CD14-positive monocyte (primary cell): ENCODE results near the gene P4HB. TPM values are rescaled to one million over a fixed set of nuclear protein-coding genes. Genes with fewer than 3 reads are reported as not detected.

Experiments used
- DNase-seq, 3 donors: peaks; one replicate each; pipeline ENCODE4 v3.0.0-alpha.2; 2011 to 2022
- H2AFZ ChIP-seq: 2 replicates; pipeline ENCODE4 v1.6.0; 2012; ENCODE audit warnings: mild to moderate bottlenecking, low read depth, low read length, inconsistent platforms; ENCODE audit not compliant: insufficient read depth, poor library complexity, severe bottlenecking
- H3K27ac ChIP-seq, 2 donors: 1 replicate in 1 of 2; 2 replicates in 1 of 2; pipeline ENCODE4 v1.5.1; 2012 to 2013; ENCODE audit warnings: low read length in 2 of 2, control low read depth in 1 of 2, inconsistent platforms in 1 of 2, low read depth in 1 of 2, mild to moderate bottlenecking in 1 of 2
- H3K27me3 ChIP-seq, 2 donors: one replicate each; pipeline versions ENCODE4 v1.6.0 to v1.6.1; 2011 to 2013; ENCODE audit warnings: low read length in 2 of 2; ENCODE audit not compliant: control insufficient read depth in 2 of 2, insufficient read depth in 2 of 2
- H3K36me3 ChIP-seq, 2 donors: replicated peaks in 1 of 2; 1 replicate in 1 of 2; 2 replicates in 1 of 2; pipeline versions ENCODE4 v1.5.1 to v1.6.1; 2012 to 2013; ENCODE audit warnings: low read length in 2 of 2, control low read depth in 1 of 2, inconsistent platforms in 1 of 2, mild to moderate bottlenecking in 1 of 2; ENCODE audit not compliant: insufficient read depth in 2 of 2, control insufficient read depth in 1 of 2
- H3K4me1 ChIP-seq, 2 donors: 1 replicate in 1 of 2; 2 replicates in 1 of 2; pipeline versions ENCODE4 v1.5.1 to v1.6.1; 2012 to 2013; ENCODE audit warnings: low read length in 2 of 2, control low read depth in 1 of 2, inconsistent platforms in 1 of 2, mild to moderate bottlenecking in 1 of 2, moderate library complexity in 1 of 2; ENCODE audit not compliant: insufficient read depth in 2 of 2, control insufficient read depth in 1 of 2
- H3K4me2 ChIP-seq: replicated peaks from 2 replicates; pipeline ENCODE3; 2012; ENCODE audit warnings: low read length, moderate library complexity, mild to moderate bottlenecking; ENCODE audit not compliant: poor library complexity, severe bottlenecking; ENCODE audit errors: extremely low read depth
- H3K4me3 ChIP-seq, 3 experiments: fragments of 200-600 bp in 1 of 3; sonication (generic) in 1 of 3; replicated peaks in 1 of 3; 1 replicate in 2 of 3; 2 replicates in 1 of 3; pipeline ENCODE4 v1.5.1; 2011 to 2013; ENCODE audit warnings: low read length in 3 of 3, mild to moderate bottlenecking in 3 of 3, control low read depth in 2 of 3, low read depth in 2 of 3, inconsistent platforms in 1 of 3, moderate library complexity in 1 of 3
- H3K79me2 ChIP-seq: 2 replicates; pipeline ENCODE4 v1.6.0; 2012; ENCODE audit warnings: mild to moderate bottlenecking, control low read depth, inconsistent platforms, low read length, moderate library complexity; ENCODE audit not compliant: insufficient read depth
- H3K9ac ChIP-seq: 2 replicates; pipeline ENCODE4 v1.6.0; 2017; ENCODE audit warnings: low read length, mild to moderate bottlenecking; ENCODE audit not compliant: insufficient read depth, poor library complexity, severe bottlenecking
- H3K9me3 ChIP-seq, 2 donors: replicated peaks in 1 of 2; 1 replicate in 1 of 2; 2 replicates in 1 of 2; pipeline versions ENCODE4 v1.5.1 to v1.6.1; 2012 to 2013; ENCODE audit warnings: low read length in 2 of 2, control low read depth in 1 of 2; ENCODE audit not compliant: control insufficient read depth in 1 of 2, insufficient read depth in 1 of 2
- H4K20me1 ChIP-seq: 2 replicates; pipeline ENCODE4 v1.6.0; 2012; ENCODE audit warnings: mild to moderate bottlenecking, low read length, control low read depth, moderate library complexity; ENCODE audit not compliant: insufficient read depth
- H3K27ac Mint-ChIP-seq, 7 donors: one replicate each; pipeline ENCODE4 v1.8.0; 2020; ENCODE audit warnings: mild to moderate bottlenecking in 7 of 7, mixed read lengths in 7 of 7, moderate library complexity in 6 of 7, inconsistent platforms in 2 of 7
- H3K27me3 Mint-ChIP-seq, 3 donors: one replicate each; pipeline ENCODE4 v1.8.0; 2021 to 2022; ENCODE audit warnings: low read depth in 3 of 3, mild to moderate bottlenecking in 3 of 3, mixed read lengths in 3 of 3, moderate library complexity in 3 of 3, inconsistent platforms in 1 of 3
- H3K36me3 Mint-ChIP-seq, 2 donors: one replicate each; pipeline ENCODE4 v1.8.0; 2020; ENCODE audit warnings: mixed read lengths in 2 of 2, inconsistent platforms in 1 of 2, mild to moderate bottlenecking in 1 of 2
- H3K4me1 Mint-ChIP-seq: one replicate; pipeline ENCODE4 v1.8.0; 2020; ENCODE audit warnings: mild to moderate bottlenecking, mixed read lengths
- H3K4me3 Mint-ChIP-seq, 2 donors: one replicate each; pipeline ENCODE4 v1.8.0; 2020; ENCODE audit warnings: mild to moderate bottlenecking in 2 of 2, mixed read lengths in 2 of 2, moderate library complexity in 1 of 2
- H3K9me3 Mint-ChIP-seq, 7 donors: one replicate each; pipeline ENCODE4 v1.8.0; 2020 to 2022; ENCODE audit warnings: mixed read lengths in 7 of 7, mild to moderate bottlenecking in 6 of 7, moderate library complexity in 6 of 7, inconsistent platforms in 2 of 7
- CTCF ChIP-seq: fragments of 200-600 bp; IDR thresholded peaks from one replicate; pipeline ENCODE4 v1.8.0; 2022; ENCODE audit warnings: antibody characterized with exemption, mild to moderate bottlenecking
- WGBS: methylation state at CpG from one replicate; pipeline ENCODE4 v1.1.5; 2013; ENCODE audit warnings: missing lambda C conversion rate; ENCODE audit not compliant: insufficient coverage; 5-methylcytosine and 5-hydroxymethylcytosine counted together
- intact Hi-C, 2 donors: fragments of 100-400 bp; cut with micrococcal nuclease; formaldehyde crosslinking; loops; one replicate each; pipeline versions ENCODE4 v1.15.0 to v1.15.1; 2023
- polyA plus RNA-seq, 3 donors: library from polyadenylated mRNA; depleted of rRNA in 1 of 3; unstranded in 2 of 3; stranded (reverse) in 1 of 3; fragments of 300-500 nt in 2 of 3; fragments of >200 nt in 1 of 3; fragmentation: Illumina TruSeq in 2 of 3; gene quantifications; 1 replicate in 2 of 3; 2 replicates in 1 of 3; pipeline ENCODE4 v1.2.3, GENCODE V29; 2012 to 2021

Gene P4HB
- polyA plus RNA-seq, 3 donors, result 108 to 297 (median 291) TPM

GRCh38 chr17:81898029-81898866 lies 37.9 kb upstream of the P4HB start:
- no peak overlapping the region for H3K27ac Mint-ChIP-seq
- Histone ChIP-seq H3K36me3 (peaks cover 40 to 69% of the 10 kb centered on the region in 2 donors), H3K4me3 (no peak overlapping the region), H3K9ac (no peak overlapping the region), H3K4me2 (no peak overlapping the region), H3K9me3 (no peaks in the 10 kb centered on the region), H4K20me1 (peaks cover 27% of the 10 kb centered on the region), H3K27me3 (peaks cover 3 to 19% of the 10 kb centered on the region in 2 donors), H3K79me2 (peaks cover 17% of the 10 kb centered on the region), H2AFZ (no peak overlapping the region), H3K27ac (no peak overlapping the region), H3K4me1 (peaks cover 0 to 12% of the 10 kb centered on the region in 2 donors)
- H3K4me1 Mint-ChIP-seq, result peaks cover 2% of the 10 kb centered on the region
- DNase-seq, result no peak
- H3K9me3 Mint-ChIP-seq, result peaks cover 0 to 9% (median 0%) of the 10 kb centered on the region in 7 donors
- H3K4me3 Mint-ChIP-seq, result no peak overlapping the region
- no peak for TF ChIP-seq CTCF
- intact Hi-C loops, result no loop called here
- WGBS, result 95% methylated on average over 17 of the region's 19 CpGs
- peaks cover 18 to 26% (median 19%) of the 10 kb centered on the region in 3 donors for H3K27me3 Mint-ChIP-seq
- peaks cover 58 to 71% of the 10 kb centered on the region in 2 donors for H3K36me3 Mint-ChIP-seq

GRCh38 chr17:81895400-81895799 lies 35.1 kb upstream of the P4HB start:
- Histone ChIP-seq H3K79me2 (peaks cover 38% of the 10 kb centered on the region), H2AFZ (no peak overlapping the region), H3K27ac (no peak overlapping the region), H3K9ac (no peak overlapping the region), H3K27me3 (no peaks in the 10 kb centered on the region), H3K4me3 (no peak overlapping the region), H3K36me3 (peaks cover 40 to 65% of the 10 kb centered on the region in 2 donors), H3K4me1 (peaks cover 11 to 17% of the 10 kb centered on the region in 2 donors), H4K20me1 (peaks cover 24% of the 10 kb centered on the region), H3K9me3 (no peaks in the 10 kb centered on the region), H3K4me2 (no peak overlapping the region)
- Mint-ChIP-seq H3K4me1 (peaks cover 11% of the 10 kb centered on the region), H3K27me3 (peaks cover 0 to 3% (median 2%) of the 10 kb centered on the region in 3 donors), H3K9me3 (peaks cover 0 to 2% (median 0%) of the 10 kb centered on the region in 7 donors), H3K36me3 (peaks cover 48 to 62% of the 10 kb centered on the region in 2 donors), H3K4me3 (no peak overlapping the region), H3K27ac (no peak overlapping the region)
- DNase-seq, result no peak
- TF ChIP-seq CTCF, result no peak
- intact Hi-C loops, result no loop called here
- WGBS, result 100% methylated on average over 7 of the region's 11 CpGs
